Glomerular visceral epithelial cell (primary cell): Measurements from ENCODE around the gene NKRF.
"Not testable (repeated sequence)": the region's sequence is repeated elsewhere in the genome, so short reads cannot be mapped to it uniquely, and the experiment has no call there.

Experiments used
- DNase-seq: peaks from one replicate; pipeline ENCODE4 v3.0.0-alpha.2; 2016; ENCODE audit errors: extremely low spot score

Gene NKRF

GRCh38 chrX:119606280-119607017, at the start of gene NKRF:
Gene NKRF, minus strand, starts transcription at chrX:119606424.
- peak; percentile 86 for DNase-seq

- peak; percentile 20 for DNase-seq
Measured at GRCh38 chrX:119655125-119655524, 48.9 kb upstream of the NKRF start.

- no peak for DNase-seq
Measured at GRCh38 chrX:119654112-119654531, 47.9 kb upstream of the NKRF start.

GRCh38 chrX:119648421-119648775, 42.2 kb upstream of the NKRF start:
- DNase-seq, result no peak

- no peak for DNase-seq
Measured at GRCh38 chrX:119647552-119648420, 41.6 kb upstream of the NKRF start.

- DNase-seq, result no peak
Measured at GRCh38 chrX:119647089-119647488, 40.9 kb upstream of the NKRF start.

- no peak for DNase-seq
Measured at GRCh38 chrX:119646515-119646914, 40.3 kb upstream of the NKRF start.

- no peak for DNase-seq
Measured at GRCh38 chrX:119643696-119644095, 37.5 kb upstream of the NKRF start.

GRCh38 chrX:119640731-119641170, 34.5 kb upstream of the NKRF start:
- no peak for DNase-seq

- peak; percentile 31 for DNase-seq
Measured at GRCh38 chrX:119638725-119639471, 32.7 kb upstream of the NKRF start.

GRCh38 chrX:119637421-119637820, 31.2 kb upstream of the NKRF start:
- DNase-seq, result not testable (repeated sequence)

GRCh38 chrX:119636419-119636818, 30.2 kb upstream of the NKRF start:
- DNase-seq, result no peak

GRCh38 chrX:119635799-119636198, 29.6 kb upstream of the NKRF start:
- no peak for DNase-seq

- no peak for DNase-seq
Measured at GRCh38 chrX:119635179-119635578, 29.0 kb upstream of the NKRF start.

GRCh38 chrX:119625843-119626242, 19.6 kb upstream of the NKRF start:
- DNase-seq, result no peak

GRCh38 chrX:119624951-119625668, 18.9 kb upstream of the NKRF start:
- DNase-seq, result no peak

GRCh38 chrX:119624417-119624816, 18.2 kb upstream of the NKRF start:
- DNase-seq, result no peak

GRCh38 chrX:119622356-119623232, 16.4 kb upstream of the NKRF start:
- peak; percentile 1 for DNase-seq

GRCh38 chrX:119618439-119618838, 12.2 kb upstream of the NKRF start:
- no peak for DNase-seq

- DNase-seq, result no peak
Measured at GRCh38 chrX:119617517-119618164, 11.4 kb upstream of the NKRF start.
